ENCODE data around the gene MMP24. TPM values are rescaled to one million over a fixed set of nuclear protein-coding genes. Genes with fewer than 3 reads are reported as not detected.
A peak's percentile ranks its signal among the peaks of the same experiment; 100 is the strongest.

The MMP24 gene
- total and polyA plus RNA-seq, 2 donors from 2014 or later, result 10.7 to 12.4 TPM

- no peaks in the 10 kb centered on the region for H3K27me3 ChIP-seq (ENCODE audit: control insufficient read depth, insufficient read depth, low read length)
- TF ChIP-seq CTCF (IDR thresholded peaks at IDR 0.05; ENCODE audit: borderline replicate concordance, extremely low read depth, insufficient read depth), result no peak
- H3K4me1 ChIP-seq (ENCODE audit: control insufficient read depth in 2 of 3, insufficient read depth in 2 of 3, low read depth in 1 of 3, low read length in 3 of 3), result peaks cover 0 to 33% (median 26%) of the 10 kb centered on the region in 3 donors
- DNase-seq (no peak), FAIRE-seq (no peak)
- H3K9ac ChIP-seq (ENCODE audit: low read length in 3 of 3), result peak overlapping the region in 1 of 3 donors; percentile 34
- no peak overlapping the region for H3K4me3 ChIP-seq (ENCODE audit: low read length in 3 of 3)
- peaks cover 0 to 44% (median 8%) of the 10 kb centered on the region in 3 donors for H3K36me3 ChIP-seq (ENCODE audit: control insufficient read depth in 2 of 3, insufficient read depth in 3 of 3, low read length in 3 of 3)
- peak overlapping the region in 1 of 2 donors; percentile 69 for H3K27ac ChIP-seq (ENCODE audit: low read depth in 2 of 2, low read length in 2 of 2)
- no peaks in the 10 kb centered on the region for H3K9me3 ChIP-seq (ENCODE audit: control insufficient read depth in 2 of 3, insufficient read depth in 1 of 3, low read length in 3 of 3)
- intact Hi-C loops (cut with DNase I), result no loop called here
Observed at GRCh38 chr20:35271904-35272303, 45.4 kb downstream of the MMP24 start.

GRCh38 chr20:35273449-35274171, 47.1 kb downstream of the MMP24 start:
- no peak for FAIRE-seq
- no peaks in the 10 kb centered on the region for H3K9me3 ChIP-seq (ENCODE audit: control insufficient read depth in 2 of 3, insufficient read depth in 1 of 3, low read length in 3 of 3)
- no peak overlapping the region for H3K9ac ChIP-seq (ENCODE audit: low read length in 3 of 3)
- no peaks in the 10 kb centered on the region for H3K27me3 ChIP-seq (ENCODE audit: control insufficient read depth, insufficient read depth, low read length)
- H3K36me3 ChIP-seq (ENCODE audit: control insufficient read depth in 2 of 3, insufficient read depth in 3 of 3, low read length in 3 of 3), result peaks cover 0 to 43% (median 4%) of the 10 kb centered on the region in 3 donors
- no peak for DNase-seq
- intact Hi-C loops (cut with DNase I), result no loop called here
- H3K27ac ChIP-seq (ENCODE audit: low read depth in 2 of 2, low read length in 2 of 2), result no peak overlapping the region
- no peak for TF ChIP-seq CTCF (IDR thresholded peaks at IDR 0.05; ENCODE audit: borderline replicate concordance, extremely low read depth, insufficient read depth)
- H3K4me1 ChIP-seq (ENCODE audit: control insufficient read depth in 2 of 3, insufficient read depth in 2 of 3, low read depth in 1 of 3, low read length in 3 of 3), result peaks cover 0 to 27% (median 26%) of the 10 kb centered on the region in 3 donors
- H3K4me3 ChIP-seq (ENCODE audit: low read length in 3 of 3), result no peak overlapping the region

- Histone ChIP-seq H3K27ac (ENCODE audit: low read depth in 2 of 2, low read length in 2 of 2) (peak overlapping the region in 1 of 2 donors; percentile 32), H3K36me3 (ENCODE audit: control insufficient read depth in 2 of 3, insufficient read depth in 3 of 3, low read length in 3 of 3) (peaks cover 1 to 50% (median 11%) of the 10 kb centered on the region in 3 donors), H3K27me3 (ENCODE audit: control insufficient read depth, insufficient read depth, low read length) (no peaks in the 10 kb centered on the region), H3K9me3 (ENCODE audit: control insufficient read depth in 2 of 3, insufficient read depth in 1 of 3, low read length in 3 of 3) (no peaks in the 10 kb centered on the region), H3K4me3 (ENCODE audit: low read length in 3 of 3) (no peak overlapping the region), H3K9ac (ENCODE audit: low read length in 3 of 3) (peak overlapping the region in 1 of 3 donors; percentile 12), H3K4me1 (ENCODE audit: control insufficient read depth in 2 of 3, insufficient read depth in 2 of 3, low read depth in 1 of 3, low read length in 3 of 3) (peaks cover 0 to 30% (median 26%) of the 10 kb centered on the region in 3 donors)
- no peak for TF ChIP-seq CTCF (IDR thresholded peaks at IDR 0.05; ENCODE audit: borderline replicate concordance, extremely low read depth, insufficient read depth)
- FAIRE-seq, result no peak
- intact Hi-C loops (cut with DNase I), result no loop called here
- DNase-seq, result no peak
Observed at GRCh38 chr20:35274172-35275092, 47.9 kb downstream of the MMP24 start.

Data from kidney (tissue), 14 donors.